GM19452 (cell line): ENCODE data around the gene ARHGEF37.

Experiments
- ATAC-seq: cut with Tn5 transposase; IDR thresholded peaks from one replicate; pipeline ENCODE4 v1.9.1; 2021; ENCODE audit not compliant: unreplicated experiment

ARHGEF37 gene

GRCh38 chr5:149627070-149627469 lies 45.8 kb downstream of the ARHGEF37 start:
- ATAC-seq, result no peak

GRCh38 chr5:149628221-149628620 lies 46.9 kb downstream of the ARHGEF37 start:
- no peak for ATAC-seq

DNA sequence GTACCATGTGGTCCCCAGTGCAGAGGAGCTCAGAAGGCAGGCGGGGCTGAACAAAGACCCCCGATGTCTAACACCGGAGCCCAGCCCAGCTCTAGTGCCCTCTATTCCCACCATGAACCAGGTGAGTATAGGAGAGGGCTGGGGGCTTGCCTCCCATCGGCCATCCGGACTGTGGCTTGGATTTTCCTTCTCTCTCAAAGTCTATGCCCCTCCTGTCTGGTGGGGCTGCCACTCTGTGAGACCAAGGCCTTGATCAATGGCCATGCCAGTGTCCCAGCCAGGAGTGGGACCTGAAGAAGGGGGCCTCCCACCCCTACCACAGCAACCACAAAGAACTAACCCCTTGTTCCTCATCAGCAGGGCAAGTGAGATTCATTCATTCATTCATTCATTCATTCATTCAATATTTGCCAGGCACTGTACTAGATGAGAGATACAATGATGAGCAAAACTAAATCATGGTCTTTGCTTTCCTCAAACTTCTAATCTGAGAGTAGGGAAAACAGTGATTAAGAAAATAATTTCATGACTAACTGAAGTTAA lies 47.6 kb downstream of the ARHGEF37 start:
- ATAC-seq, result no peak

DNA sequence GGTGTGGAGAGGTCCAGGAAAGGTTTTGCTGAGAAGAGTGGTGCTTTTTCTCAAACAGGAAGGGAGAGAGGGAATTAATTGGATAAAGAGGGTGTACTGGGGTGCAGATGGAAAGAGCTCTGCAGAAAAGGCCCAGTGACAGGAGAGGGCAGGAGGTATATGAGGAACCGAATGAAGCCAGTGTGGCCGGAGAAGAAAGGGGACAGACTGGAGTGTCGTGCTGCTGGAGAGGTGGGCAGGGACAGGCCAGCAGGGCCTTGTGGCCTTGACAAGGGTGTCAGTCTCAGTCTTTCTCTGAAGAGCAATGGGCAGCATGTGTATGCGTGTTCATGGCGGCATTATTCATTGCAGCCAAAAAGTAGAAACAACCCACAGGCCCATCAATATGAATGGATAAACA lies 48.1 kb downstream of the ARHGEF37 start:
- no peak for ATAC-seq

GRCh38 chr5:149630337-149630736 lies 49.0 kb downstream of the ARHGEF37 start:
- no peak for ATAC-seq

GRCh38 chr5:149631506-149631905 lies 50.2 kb downstream of the ARHGEF37 start:
- no peak for ATAC-seq

- ATAC-seq, result no peak
Measured at GRCh38 chr5:149632311-149633251, 51.3 kb downstream of the ARHGEF37 start.

DNA sequence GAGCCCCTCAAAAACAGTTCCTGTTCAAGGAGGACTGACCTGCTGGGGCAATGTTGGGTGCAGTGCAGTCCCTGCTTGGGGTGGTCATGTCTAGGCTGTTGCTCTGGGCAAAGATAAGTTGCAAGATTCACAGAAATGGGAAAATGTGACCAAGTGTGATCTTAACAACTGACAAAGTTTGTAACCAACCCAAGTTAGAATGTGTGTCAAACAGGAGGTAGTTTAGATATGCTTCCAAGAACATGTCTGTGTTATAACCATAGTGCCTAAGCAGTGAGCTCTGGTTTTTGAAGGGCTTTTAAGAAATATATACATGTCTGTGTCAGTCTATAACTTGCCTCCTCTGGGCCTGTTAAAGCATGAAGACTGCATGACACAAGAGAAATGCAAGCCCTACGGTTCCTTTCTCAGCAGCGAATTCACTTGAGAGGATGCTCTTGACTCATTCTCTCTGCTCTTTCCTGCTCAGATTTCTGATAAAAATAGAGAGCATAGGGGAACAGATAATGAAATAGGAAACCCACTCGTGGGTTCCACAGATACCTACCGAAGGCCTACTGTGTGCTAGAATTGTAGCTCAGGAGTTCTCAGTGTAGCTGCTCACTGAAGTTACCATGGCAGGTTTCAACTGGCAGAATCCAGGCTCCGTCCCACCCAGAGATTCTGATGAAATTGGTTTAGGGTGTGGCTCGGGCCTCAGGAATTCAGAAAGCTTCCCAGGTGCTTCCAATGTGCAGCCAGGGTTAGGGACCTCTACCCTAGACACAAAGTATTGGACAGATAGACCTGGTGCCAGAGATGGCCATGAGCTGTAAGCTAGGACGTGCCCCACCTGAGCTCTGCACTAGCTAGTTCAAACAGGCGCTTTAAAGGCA lies 52.4 kb downstream of the ARHGEF37 start:
- ATAC-seq, result no peak

DNA sequence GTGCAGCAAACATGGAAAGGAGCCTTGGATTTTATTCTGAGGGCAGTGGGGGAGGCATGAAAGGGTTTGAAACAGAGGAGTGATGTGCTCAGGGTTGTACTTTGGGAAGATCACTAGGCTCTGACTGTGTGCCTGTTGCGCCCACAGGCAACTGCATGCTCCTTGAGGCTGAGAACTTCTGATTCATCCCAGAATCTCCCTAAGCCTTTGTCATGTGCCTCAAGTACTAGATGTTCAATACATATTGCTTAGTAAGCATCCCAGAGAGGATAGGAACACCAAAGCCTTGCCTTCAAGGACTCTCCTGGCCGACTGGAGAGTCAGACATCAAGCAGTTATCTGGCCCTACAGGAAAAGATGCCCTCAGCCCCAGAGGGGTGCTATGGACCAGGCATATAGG lies 54.1 kb downstream of the ARHGEF37 start:
- ATAC-seq, result no peak

GRCh38 chr5:149636191-149636860 lies 55.0 kb downstream of the ARHGEF37 start:
- no peak for ATAC-seq

DNA sequence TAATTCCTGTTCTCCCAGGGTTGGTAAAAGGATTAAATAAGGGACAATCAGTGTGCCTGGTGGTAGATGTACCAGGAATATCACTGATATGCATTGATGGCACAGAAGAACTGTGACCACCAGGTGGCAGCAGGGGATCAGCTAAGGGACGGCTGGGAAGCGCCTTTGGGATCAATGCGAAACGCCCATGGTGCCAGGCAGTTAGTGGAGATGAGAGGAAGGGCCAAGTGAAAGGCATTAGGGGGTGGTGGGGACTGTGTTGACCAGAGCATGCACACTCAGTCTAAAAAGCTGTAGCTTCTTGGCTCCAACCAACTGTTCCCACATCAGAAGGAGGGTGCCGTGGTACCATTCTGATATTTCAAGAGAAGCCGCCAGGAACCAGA lies 55.6 kb downstream of the ARHGEF37 start:
- no peak for ATAC-seq

DNA sequence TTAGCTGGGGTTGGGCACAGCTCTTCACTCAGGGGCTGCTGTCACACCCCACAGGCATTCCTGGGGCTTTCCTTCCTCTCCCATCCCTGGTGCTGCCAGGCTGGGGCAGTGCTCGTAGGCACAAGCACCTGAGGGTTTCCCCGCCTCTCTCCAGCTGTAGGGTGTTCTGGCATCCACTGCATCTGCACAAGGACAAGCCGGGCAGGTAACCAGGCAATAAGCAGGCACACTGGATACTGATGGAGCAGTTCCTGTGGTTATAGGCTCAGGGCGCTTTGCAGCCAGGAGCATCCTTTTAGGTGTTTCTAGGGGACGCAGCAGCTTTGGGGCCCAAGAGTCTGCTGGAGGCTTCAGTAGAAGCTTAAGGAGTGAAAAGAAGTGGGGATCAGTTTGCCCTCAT lies 56.8 kb downstream of the ARHGEF37 start:
- no peak for ATAC-seq

DNA sequence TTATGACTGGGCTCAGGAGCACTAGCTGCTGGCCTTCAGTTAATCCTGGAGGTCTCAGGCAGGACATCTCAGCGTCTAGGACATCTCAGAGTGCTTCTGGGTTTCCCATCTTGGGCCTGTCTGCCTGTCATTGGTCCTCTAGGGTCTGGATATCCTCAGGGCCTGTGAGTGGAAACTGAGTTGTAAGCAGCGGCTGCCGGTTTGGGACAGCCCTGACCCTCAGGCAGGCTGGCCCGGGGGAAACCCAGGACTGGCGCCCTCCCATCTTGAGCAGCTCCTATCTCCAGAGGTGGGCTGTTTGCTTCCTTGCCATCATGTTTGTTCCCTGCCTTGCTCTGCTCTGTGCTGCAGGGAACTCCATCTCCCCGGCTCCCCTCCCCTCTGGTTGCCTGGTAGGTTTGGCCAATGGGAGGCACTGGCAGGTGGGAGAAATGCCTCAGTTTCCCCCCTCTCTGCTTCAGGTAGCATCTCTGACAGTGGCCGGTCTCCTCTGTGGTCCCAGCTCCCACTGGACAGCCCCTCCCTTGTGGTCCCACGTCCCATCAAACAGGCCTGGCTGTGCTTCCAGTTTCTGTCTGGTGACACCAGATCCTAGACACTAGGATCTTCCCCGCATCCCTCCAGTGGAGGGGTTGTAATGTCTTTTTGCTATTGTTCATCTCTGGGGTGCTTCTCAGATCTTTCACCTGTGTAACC lies 57.4 kb downstream of the ARHGEF37 start:
- ATAC-seq, result no peak

DNA sequence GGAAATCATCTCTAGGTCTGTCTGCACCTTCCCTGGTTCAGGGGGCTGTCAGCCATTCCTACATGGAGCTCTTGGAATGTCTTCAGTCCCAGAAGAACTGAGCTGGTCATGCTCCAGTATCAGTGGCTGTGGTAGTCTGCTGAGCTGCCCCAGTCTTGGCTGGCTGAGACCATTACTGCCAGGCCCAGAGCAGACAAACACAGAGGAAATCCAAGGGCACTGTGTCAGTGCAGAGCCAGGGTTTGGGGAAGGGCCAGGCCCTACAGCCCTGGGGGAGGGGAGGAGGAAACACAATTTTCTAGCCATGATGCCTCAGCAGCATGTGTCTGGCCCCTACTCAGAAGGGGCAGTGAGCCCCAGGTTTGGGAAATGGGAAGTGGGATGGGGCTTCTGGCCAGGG lies 58.4 kb downstream of the ARHGEF37 start:
- ATAC-seq, result no peak

- ATAC-seq, result no peak
Measured at GRCh38 chr5:149640350-149640999, 59.2 kb downstream of the ARHGEF37 start.

- ATAC-seq, result no peak
Measured at GRCh38 chr5:149641000-149641576, 59.8 kb downstream of the ARHGEF37 start.

DNA sequence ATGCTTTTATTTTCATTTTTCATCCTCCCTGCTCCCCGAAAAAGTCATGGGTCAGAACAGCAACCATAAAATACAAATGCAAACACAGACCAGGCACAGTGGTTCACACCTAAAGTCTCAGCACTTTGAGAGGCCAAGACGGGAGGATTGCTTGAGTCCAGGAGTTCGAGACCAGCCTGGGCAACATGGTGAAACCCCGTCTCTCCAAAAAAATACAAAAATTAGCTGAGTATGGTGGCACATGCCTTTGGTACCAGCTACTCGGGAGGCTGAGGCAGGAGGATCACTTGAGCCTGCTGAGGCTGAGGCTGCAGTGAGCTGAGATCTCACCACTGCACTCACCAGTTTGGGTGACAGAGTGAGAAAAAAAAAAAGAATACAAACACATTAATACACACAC lies 60.3 kb downstream of the ARHGEF37 start:
- no peak for ATAC-seq

GRCh38 chr5:149643781-149644180 lies 62.5 kb downstream of the ARHGEF37 start:
- ATAC-seq, result no peak

GRCh38 chr5:149644629-149645028 lies 63.3 kb downstream of the ARHGEF37 start:
- ATAC-seq, result no peak

DNA sequence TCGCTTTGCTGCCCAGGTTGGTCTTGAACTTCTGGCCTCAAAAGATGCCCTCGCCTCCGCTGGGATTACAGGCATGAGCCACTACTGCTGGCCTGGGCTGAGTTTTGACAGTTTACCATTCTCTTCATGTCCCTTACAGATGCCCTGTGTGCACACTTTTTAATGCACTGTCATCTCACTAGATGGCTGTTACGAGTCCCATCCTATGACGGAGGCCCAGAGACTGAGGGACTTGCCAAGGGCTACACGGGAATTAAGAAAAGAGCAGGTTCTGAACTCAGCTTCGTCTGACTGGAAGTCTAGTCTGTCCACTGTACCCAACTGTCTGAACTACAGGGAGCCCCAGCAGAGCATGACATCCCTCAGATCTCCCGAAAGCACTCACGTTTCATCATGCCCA lies 63.9 kb downstream of the ARHGEF37 start:
- ATAC-seq, result no peak
